Activated T-cell treated with anti-CD3 and anti-CD28 coated beads for 4 hours (primary cell): Measurements from ENCODE around the gene TNFRSF12A.

Experiments used
- DNase-seq: peaks from one replicate; pipeline ENCODE4 v3.0.0-alpha.2; 2020

Gene TNFRSF12A

GRCh38 chr16:3012828-3013420, 7.2 kb upstream of the TNFRSF12A start, which contains the start of gene CLDN9:
Gene CLDN9 (plus strand): TSS chr16:3012923. CDS start chr16:3013363, 440 bp downstream.
- no peak for DNase-seq

- no peak for DNase-seq
Measured at GRCh38 chr16:3013491-3013951, 6.6 kb upstream of the TNFRSF12A start.

GRCh38 chr16:3013998-3014690, 6.0 kb upstream of the TNFRSF12A start:
- no peak for DNase-seq

GRCh38 chr16:3014971-3015370, 5.2 kb upstream of the TNFRSF12A start:
- DNase-seq, result no peak

- DNase-seq, result no peak
Measured at GRCh38 chr16:3015865-3016521, 4.2 kb upstream of the TNFRSF12A start.

GRCh38 chr16:3017344-3017743, 2.8 kb upstream of the TNFRSF12A start:
- DNase-seq, result no peak

GRCh38 chr16:3017794-3018506, 2.2 kb upstream of the TNFRSF12A start, which contains the start of gene CLDN6:
Gene CLDN6 (minus strand): TSS chr16:3018183. CDS start chr16:3016021, 2,162 bp downstream.
- DNase-seq, result no peak

- no peak for DNase-seq
Measured at GRCh38 chr16:3019594-3020246, 448 bp upstream of the TNFRSF12A start.

- peak; percentile 63 for DNase-seq
Measured at GRCh38 chr16:3020604-3021448, 658 bp downstream of the TNFRSF12A start.

GRCh38 chr16:3021449-3022207, 1.5 kb downstream of the TNFRSF12A start:
- peak; percentile 81 for DNase-seq

- DNase-seq, result peak; percentile 93
Measured at GRCh38 chr16:3022208-3022683, 2.1 kb downstream of the TNFRSF12A start.

GRCh38 chr16:3022684-3023414, 2.7 kb downstream of the TNFRSF12A start:
- no peak for DNase-seq

- no peak for DNase-seq
Measured at GRCh38 chr16:3023415-3023668, 3.2 kb downstream of the TNFRSF12A start.

GRCh38 chr16:3023669-3024478, 3.7 kb downstream of the TNFRSF12A start, which contains the start of the genes HCFC1R1 and THOC6:
Gene HCFC1R1 (minus strand): TSS chr16:3023942. CDS start chr16:3023941, 1 bp downstream.
Gene THOC6 (plus strand): TSS chr16:3024035. CDS start chr16:3024327, 292 bp downstream.
- DNase-seq, result peak; percentile 91

GRCh38 chr16:3025032-3026002, 5.1 kb downstream of the TNFRSF12A start:
- DNase-seq, result no peak

GRCh38 chr16:3026003-3026378, 5.8 kb downstream of the TNFRSF12A start:
- DNase-seq, result no peak

- no peak for DNase-seq
Measured at GRCh38 chr16:3026609-3027488, 6.7 kb downstream of the TNFRSF12A start.
